HepG2 (cell line): Measurements from ENCODE around the gene TMPRSS11F. TPM values are rescaled to one million over a fixed set of nuclear protein-coding genes. Genes with fewer than 3 reads are reported as not detected.

ENCODE experiments used
- ATAC-seq: fragments of 200-7000 bp; cut with Tn5 transposase; 3 replicates; pipeline ENCODE4 v1.9.1; 2020; ENCODE audit warnings: mild to moderate bottlenecking, moderate library complexity
- BruUV-seq: library from RNA; stranded (reverse); fragments of 400-500 nt; replicated peaks from 2 replicates; lab custom pipeline; 2021; lab: Mats Ljungman, UMichigan
- CTCF ChIA-PET: fragments of 300-600 bp; formaldehyde crosslinking; extraction: SDS; loops from one replicate; lab custom pipeline; 2021; ENCODE audit warnings: low total read pairs, inconsistent platforms, low intra/inter-chr PET ratio; lab: Yijun Ruan, JAX
- POLR2A ChIA-PET: fragments of 350-600 bp; sonication (Branson Sonifier 250); formaldehyde crosslinking; loops from one replicate; lab custom pipeline; 2020; ENCODE audit warnings: antibody characterized with exemption, inconsistent platforms; lab: Yijun Ruan, JAX
- DNase-seq: peaks from one replicate; pipeline ENCODE4 v3.0.0-alpha.2; 2015; ENCODE audit warnings: low spot score
- FAIRE-seq: peaks from 3 replicates; lab custom pipeline; 2011; peaks lifted over from hg19 to GRCh38; lab: Jason Lieb, UNC
- H2AFZ ChIP-seq: one replicate; pipeline ENCODE4 v1.6.1; 2011; ENCODE audit warnings: low read length, inconsistent platforms
- H3K27ac ChIP-seq: fragments of 300-600 bp; 3 replicates; pipeline ENCODE4 v1.8.0; 2011; ENCODE audit warnings: mixed run types, mild to moderate bottlenecking, mixed read lengths, low read length, inconsistent platforms; ENCODE audit not compliant: insufficient read depth; ENCODE audit errors: extremely low read length
- H3K27me3 ChIP-seq, 2 experiments: fragments of 200-600 bp in 1 of 2; 2 replicates in 1 of 2; 3 replicates in 1 of 2; pipeline versions ENCODE4 v1.6.0 to v1.8.0; 2011; ENCODE audit warnings: low read length in 2 of 2, mild to moderate bottlenecking in 2 of 2, moderate library complexity in 2 of 2, inconsistent platforms in 1 of 2; ENCODE audit not compliant: insufficient read depth in 2 of 2, control insufficient read depth in 1 of 2
- H3K36me3 ChIP-seq, 2 experiments: fragments of 200-600 bp in 1 of 2; replicated peaks in 1 of 2; 2 replicates in 1 of 2; 3 replicates in 1 of 2; pipeline versions ENCODE4 v1.5.1 to v1.8.0; 2011; ENCODE audit warnings: low read length in 2 of 2, inconsistent platforms in 1 of 2; ENCODE audit not compliant: insufficient read depth in 2 of 2, control insufficient read depth in 1 of 2
- H3K4me1 ChIP-seq: 2 replicates; pipeline ENCODE4 v1.5.1; 2012; ENCODE audit warnings: low read length, inconsistent platforms; ENCODE audit not compliant: insufficient read depth
- H3K4me2 ChIP-seq: 2 replicates; pipeline ENCODE4 v1.6.0; 2011; ENCODE audit warnings: low read depth, low read length, inconsistent platforms
- H3K4me3 ChIP-seq, 3 experiments: fragments of 200-600 bp in 1 of 3; sonication (generic), shearing (Covaris generic) in 1 of 3; replicated peaks in 1 of 3; 2 replicates each; pipeline ENCODE4 v1.5.1; 2011 to 2016; ENCODE audit warnings: low read length in 3 of 3, inconsistent platforms in 2 of 3, low read depth in 2 of 3, mild to moderate bottlenecking in 2 of 3, control low read depth in 1 of 3, mixed read lengths in 1 of 3; ENCODE audit not compliant: insufficient read depth in 1 of 3
- H3K79me2 ChIP-seq: one replicate; pipeline ENCODE4 v1.6.1; 2011; ENCODE audit warnings: low read length, inconsistent platforms; ENCODE audit not compliant: insufficient read depth
- H3K9ac ChIP-seq: 2 replicates; pipeline ENCODE4 v1.6.0; 2011; ENCODE audit warnings: mild to moderate bottlenecking, low read depth, low read length, inconsistent platforms; ENCODE audit not compliant: insufficient read depth
- H3K9me3 ChIP-seq: 2 replicates; pipeline ENCODE4 v1.5.1; 2012; ENCODE audit warnings: mild to moderate bottlenecking, low read length
- H4K20me1 ChIP-seq: 2 replicates; pipeline ENCODE4 v1.6.0; 2011; ENCODE audit warnings: inconsistent platforms, mild to moderate bottlenecking, low read length, moderate library complexity; ENCODE audit not compliant: insufficient read depth
- FOXO1 ChIP-seq: sonication (generic); formaldehyde crosslinking; IDR thresholded peaks from 2 replicates; pipeline ENCODE4 v1.4.0; 2020; ENCODE audit warnings: missing genetic modification reagents
- FOXP4 ChIP-seq: sonication (generic); formaldehyde crosslinking; IDR thresholded peaks from 2 replicates; pipeline ENCODE4 v1.4.0; 2020; ENCODE audit warnings: missing genetic modification reagents
- FUBP1 ChIP-seq: sonication (generic); formaldehyde crosslinking; IDR thresholded peaks from 2 replicates; pipeline ENCODE4 v1.5.1; 2020; ENCODE audit warnings: missing genetic modification reagents, mild to moderate bottlenecking, borderline replicate concordance
- HDAC2 ChIP-seq: sonication (generic); formaldehyde crosslinking; IDR thresholded peaks from 2 replicates; pipeline ENCODE4 v1.4.0; 2020; ENCODE audit warnings: missing genetic modification reagents
- KLF12 ChIP-seq: sonication (generic); formaldehyde crosslinking; IDR thresholded peaks from 2 replicates; pipeline ENCODE4 v1.4.0; 2020; ENCODE audit warnings: missing genetic modification reagents, borderline replicate concordance
- MYPOP ChIP-seq: sonication (generic); formaldehyde crosslinking; IDR thresholded peaks from 2 replicates; pipeline ENCODE4 v1.8.1; 2023; ENCODE audit warnings: mild to moderate bottlenecking, moderate library complexity, missing genetic modification reagents
- RCOR2 ChIP-seq: IDR thresholded peaks from 2 replicates; pipeline ENCODE4 v1.6.1; 2016; ENCODE audit warnings: missing biosample characterization, missing genetic modification reagents
- ZBTB2 ChIP-seq: sonication (generic); formaldehyde crosslinking; IDR thresholded peaks from 2 replicates; pipeline ENCODE4 v1.8.0; 2022; ENCODE audit warnings: low read depth, missing genetic modification reagents
- ZBTB7A ChIP-seq: sonication (generic); formaldehyde crosslinking; IDR thresholded peaks from 2 replicates; pipeline ENCODE4 v1.8.0; 2022; ENCODE audit warnings: mild to moderate bottlenecking, missing genetic modification reagents
- ZFP36L2 ChIP-seq: sonication (generic); formaldehyde crosslinking; IDR thresholded peaks from 2 replicates; pipeline ENCODE4 v1.4.0; 2020; ENCODE audit warnings: missing genetic modification reagents
- ZNF343 ChIP-seq: sonication (generic); formaldehyde crosslinking; IDR thresholded peaks from 2 replicates; pipeline ENCODE4 v1.4.0; 2020; ENCODE audit warnings: mild to moderate bottlenecking, missing genetic modification reagents
- WGBS: methylation state at CpG from one replicate; pipeline ENCODE4 v1.1.6; 2017; ENCODE audit warnings: low lambda C conversion rate; 5-methylcytosine and 5-hydroxymethylcytosine counted together
- in situ Hi-C: cut with HindIII; loops from 2 replicates; pipeline ENCODE4 v1.10.0; 2017; ENCODE audit warnings: low pct_unique_long_range_greater_than_20kb; ENCODE audit not compliant: extremely low pct_ligation_motif_present
- intact Hi-C: fragments of 100-400 bp; cut with micrococcal nuclease; formaldehyde crosslinking; loops from one replicate; pipeline ENCODE4 v1.10.0; 2022; ENCODE audit not compliant: unreplicated experiment
- polyA plus RNA-seq, 8 experiments: library from polyadenylated mRNA; depleted of rRNA in 3 of 8; stranded (reverse) in 7 of 8; unstranded in 1 of 8; fragments of >200 nt; fragmentation: Illumina TruSeq in 4 of 8; extraction: Trizol in 4 of 8; gene quantifications; 2 replicates each; pipeline versions ENCODE4 v1.2.1 to v1.2.3, GENCODE V29; 2011 to 2016; ENCODE audit warnings: low read depth in 4 of 8, missing spikeins in 1 of 8, mixed read lengths in 1 of 8; ENCODE audit not compliant: insufficient read depth in 1 of 8
- total RNA-seq, 5 experiments: library from RNA; depleted of rRNA; stranded (reverse); fragments of >200 nt; fragmentation: Illumina TruSeq; extraction: Trizol; gene quantifications; 2 replicates each; pipeline ENCODE4 v1.2.3, GENCODE V29; 2016; ENCODE audit warnings: low read depth in 1 of 5

The TMPRSS11F gene
- total and polyA plus RNA-seq, 2 of the 13 experiments (the other 11 are each of a cell fraction or from before 2014, with no cell fraction given): not detected

GRCh38 chr4:68132342-68132741 lies 2.7 kb upstream of the TMPRSS11F start (continued):
- no peak for TF ChIP-seq FUBP1
- TF ChIP-seq RCOR2 (CRISPR knock-in tag): no peak
- TF ChIP-seq HDAC2 (CRISPR knock-in tag): no peak
- TF ChIP-seq FOXP4 (CRISPR knock-in tag): no peak
- no peak for TF ChIP-seq MYPOP (CRISPR knock-in tag)
- no peak for TF ChIP-seq ZNF343 (CRISPR knock-in tag)
- no peak for TF ChIP-seq FOXO1

GRCh38 chr4:68124262-68124661 lies 5.4 kb downstream of the TMPRSS11F start:
- intact Hi-C loops (no loop called here), in situ Hi-C loops (no loop called here)
- Histone ChIP-seq H3K4me3 (no peak overlapping the region), H2AFZ (no peak overlapping the region), H3K9me3 (no peaks in the 10 kb centered on the region), H3K4me2 (no peak overlapping the region), H4K20me1 (no peaks in the 10 kb centered on the region), H3K9ac (no peak overlapping the region), H3K36me3 (no peaks in the 10 kb centered on the region), H3K27me3 (no peaks in the 10 kb centered on the region), H3K27ac (no peak overlapping the region), H3K79me2 (no peaks in the 10 kb centered on the region), H3K4me1 (no peaks in the 10 kb centered on the region)
- CTCF ChIA-PET: no interaction called here
- TF ChIP-seq ZFP36L2 (CRISPR knock-in tag) (no peak), ZBTB7A (CRISPR knock-in tag) (no peak), KLF12 (CRISPR knock-in tag) (no peak), ZBTB2 (CRISPR knock-in tag) (no peak)
- FAIRE-seq (no peak), DNase-seq (no peak), ATAC-seq (no peak)
- WGBS: 44% methylated on average over 9 of the region's 9 CpGs
- BruUV-seq: no TSS peak
- POLR2A ChIA-PET: no interaction called here
